AG09319 (cell line): ENCODE results near the gene TOM1.

Experiments used
- DNase-seq: peaks from one replicate; pipeline ENCODE4 v3.0.0-alpha.2; 2010; ENCODE audit warnings: low read depth; ENCODE audit errors: extremely low read depth
- CTCF ChIP-seq: IDR thresholded peaks from 2 replicates; pipeline ENCODE4 v1.5.1; 2011; ENCODE audit warnings: low read depth, mild to moderate bottlenecking, inconsistent platforms, low read length, moderate library complexity

Gene TOM1

GRCh38 chr22:35312198-35313059 is 12.7 kb downstream of the TOM1 start:
- no peak for TF ChIP-seq CTCF
- DNase-seq, result no peak

DNA sequence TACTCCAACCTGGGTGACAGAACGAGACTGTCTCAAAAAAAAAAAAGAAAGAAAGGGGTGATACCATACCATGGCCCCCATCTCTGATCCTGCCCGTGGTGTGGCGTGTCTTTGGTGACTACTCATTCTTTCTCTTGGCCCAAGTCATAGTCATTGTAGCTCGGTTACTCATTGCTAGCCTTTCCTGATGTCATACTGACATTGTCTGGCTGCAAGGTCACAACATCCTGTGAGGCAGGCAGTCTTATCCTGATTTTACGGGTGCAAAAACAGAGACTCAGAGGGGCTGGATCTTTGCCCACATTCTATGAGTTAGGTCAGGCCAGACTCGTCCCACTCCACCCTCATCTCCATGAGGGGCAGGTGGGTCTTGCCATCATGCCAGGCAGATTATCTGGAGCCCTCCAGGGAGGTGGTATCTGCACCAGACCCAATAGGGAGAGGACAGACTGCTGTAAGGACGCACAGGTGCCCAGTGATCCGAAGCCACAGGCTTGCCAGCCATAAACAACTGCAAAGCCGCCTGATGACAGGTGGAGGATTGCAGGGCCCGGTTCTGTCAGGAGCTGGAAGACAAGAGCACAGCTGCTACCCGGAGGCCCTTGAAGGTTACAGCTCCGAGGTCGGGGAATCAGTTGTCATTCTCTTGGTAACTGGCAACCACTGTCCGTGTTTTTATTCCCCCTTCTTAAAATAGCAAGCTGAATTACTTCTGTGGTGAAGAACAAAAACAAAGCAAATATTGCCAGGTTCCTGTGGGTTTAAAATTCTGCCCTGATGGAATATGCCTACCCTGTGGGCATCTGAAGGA is 13.8 kb downstream of the TOM1 start:
- peak; percentile 42 for DNase-seq
- no peak for TF ChIP-seq CTCF

GRCh38 chr22:35314161-35314942 is 14.7 kb downstream of the TOM1 start:
- DNase-seq, result no peak
- no peak for TF ChIP-seq CTCF

DNA sequence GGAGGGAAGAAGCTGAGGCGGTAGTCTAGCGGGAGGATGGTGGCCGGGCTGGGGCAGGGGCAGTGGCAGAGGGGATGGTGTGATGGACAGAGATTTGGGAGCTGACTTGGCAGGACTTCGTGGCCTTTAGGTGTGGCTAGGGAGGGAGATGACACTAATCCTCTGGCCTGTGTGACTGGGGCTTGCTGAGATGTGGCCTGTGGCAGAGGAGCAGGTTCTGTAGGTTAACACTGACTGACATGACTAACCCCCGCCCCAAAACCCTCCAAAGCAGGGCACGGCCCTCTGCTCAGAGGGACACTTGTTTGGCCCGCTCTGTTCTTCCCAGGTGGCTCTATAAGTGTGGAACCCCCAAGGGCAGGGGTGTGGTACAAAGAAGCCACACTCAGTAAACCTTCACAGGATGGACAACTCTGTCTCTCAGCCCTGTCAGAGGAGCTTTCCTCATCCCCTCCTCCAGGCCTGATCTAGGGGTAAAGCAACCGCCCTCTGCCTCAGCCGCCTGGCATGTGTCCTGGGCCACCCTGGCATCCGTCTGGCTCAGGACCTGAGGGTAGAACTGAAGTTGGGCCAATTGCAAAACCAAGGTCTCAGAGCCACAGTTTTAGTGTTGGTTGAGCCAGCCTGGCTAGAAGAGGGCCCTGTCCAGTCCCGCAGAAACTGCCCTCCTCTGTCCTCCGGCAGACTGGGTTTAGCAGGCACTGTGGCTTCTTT is 15.6 kb downstream of the TOM1 start:
- no peak for DNase-seq

DNA sequence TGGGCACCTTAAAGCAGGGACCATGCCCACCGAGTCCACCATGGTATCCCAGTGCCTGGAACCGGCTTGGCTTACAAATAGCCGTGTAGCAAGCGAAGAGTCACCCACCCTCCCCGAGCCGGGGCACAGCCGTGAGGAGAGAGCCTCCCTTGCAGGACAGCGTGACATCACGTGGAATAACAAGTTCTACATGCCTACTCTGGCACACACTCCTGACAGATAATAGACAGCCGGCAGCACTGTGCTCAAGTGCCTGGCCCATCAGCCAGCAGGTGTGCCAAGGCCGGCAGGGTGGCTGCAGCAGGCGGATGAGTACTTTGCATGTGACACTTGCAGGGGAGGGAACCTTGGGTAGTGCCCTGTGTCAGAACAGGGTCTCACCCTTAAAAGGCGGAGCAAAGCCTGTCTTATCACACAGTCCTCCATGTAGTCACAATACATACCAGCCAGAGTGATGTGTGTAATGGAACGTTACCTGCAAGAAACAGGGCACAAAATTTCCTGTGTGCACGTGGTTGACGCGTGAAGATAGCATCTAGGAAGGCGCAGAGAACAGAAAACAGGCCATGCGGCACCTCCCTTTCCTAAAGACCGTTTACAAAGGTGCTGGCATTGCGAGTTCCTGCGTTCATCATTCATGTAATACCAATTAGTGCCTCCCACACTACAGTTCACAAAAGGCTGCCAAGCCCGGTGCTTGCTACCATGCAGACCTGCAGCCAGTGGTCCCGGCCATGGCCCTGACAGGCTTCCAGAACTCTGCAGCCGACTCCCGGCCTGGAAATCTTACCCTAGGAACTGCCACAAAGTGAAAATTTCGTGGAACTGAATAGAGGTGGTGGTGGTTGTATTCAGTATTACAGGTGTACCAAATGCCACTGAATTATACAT is 16.4 kb downstream of the TOM1 start:
- no peak for TF ChIP-seq CTCF
- no peak for DNase-seq

More for the DNA sequence above, 15.6 kb downstream of the TOM1 start:
- TF ChIP-seq CTCF, result no peak

DNA sequence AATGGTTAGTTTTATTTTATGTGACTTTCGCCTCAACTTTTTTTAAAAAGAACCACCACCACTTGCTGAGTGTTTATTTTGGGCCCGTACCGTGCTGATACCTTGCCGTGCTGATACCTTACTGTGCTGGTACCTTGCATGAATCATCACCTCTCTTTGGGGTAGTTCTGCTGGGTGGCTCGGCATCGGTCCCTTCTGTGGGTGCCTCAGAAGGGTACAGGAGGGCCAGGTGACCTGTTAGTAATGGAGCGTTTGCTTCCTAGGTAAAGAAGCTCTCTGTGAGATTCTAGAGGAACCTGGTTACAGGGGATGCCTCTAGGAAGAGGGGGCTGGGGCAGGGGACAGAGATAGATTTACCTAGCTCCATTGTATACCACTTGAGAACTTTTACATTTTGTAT is 17.1 kb downstream of the TOM1 start:
- no peak for DNase-seq
- TF ChIP-seq CTCF, result no peak
